ENCODE data around the gene PITPNM3. TPM values are rescaled to one million over a fixed set of nuclear protein-coding genes. Genes with fewer than 3 reads are reported as not detected.

Gene PITPNM3
- polyA plus RNA-seq, 1 donor from 2014 or later: 3.0 TPM

GRCh38 chr17:6510321-6510977, 45.9 kb downstream of the PITPNM3 start:
- H4K20me1 ChIP-seq (ENCODE audit: insufficient read depth): no peaks in the 10 kb centered on the region
- no peak overlapping the region for H3K4me2 ChIP-seq (ENCODE audit: low read length)
- no peaks in the 10 kb centered on the region for H3K79me2 ChIP-seq (replicated peaks; ENCODE audit: insufficient read depth, low read length)
- H3K9ac ChIP-seq (ENCODE audit: low read length): no peak overlapping the region
- no peak overlapping the region for H2AFZ ChIP-seq (ENCODE audit: low read depth, low read length)
- no peak overlapping the region for H3K4me3 ChIP-seq (ENCODE audit: low read length)
- no peaks in the 10 kb centered on the region for H3K27me3 ChIP-seq (ENCODE audit: insufficient read depth, low read depth, low read length)
- no peaks in the 10 kb centered on the region for H3K36me3 ChIP-seq (ENCODE audit: insufficient read depth, low read length)
- TF ChIP-seq RAD21 (conservative IDR thresholded peaks at IDR 0.05) (no peak), SMC3 (conservative IDR thresholded peaks at IDR 0.05; ENCODE audit: poor library complexity) (no peak), TAF1 (IDR thresholded peaks at IDR 0.05; ENCODE audit: low read depth) (no peak), POLR2AphosphoS5 (IDR thresholded peaks at IDR 0.05) (no peak), CTCF (IDR thresholded peaks at IDR 0.05; ENCODE audit: poor library complexity, severe bottlenecking) (no peak), EP300 (conservative IDR thresholded peaks at IDR 0.05; ENCODE audit: poor library complexity, severe bottlenecking) (no peak), REST (IDR thresholded peaks at IDR 0.05; ENCODE audit: borderline replicate concordance) (no peak), MXI1 (conservative IDR thresholded peaks at IDR 0.05; ENCODE audit: poor library complexity, severe bottlenecking) (no peak), EZH2 (IDR thresholded peaks at IDR 0.05; ENCODE audit: borderline replicate concordance, insufficient read depth, low read length, poor library complexity, severe bottlenecking) (no peak)
- H3K9me3 ChIP-seq (ENCODE audit: low read length): no peaks in the 10 kb centered on the region
- no peaks in the 10 kb centered on the region for H3K9me2 ChIP-seq (ENCODE audit: insufficient read depth, low read length)
- no peak overlapping the region for H3K27ac ChIP-seq (ENCODE audit: low read length)
- H3F3A ChIP-seq (ENCODE audit: insufficient read depth, low read length, poor library complexity, severe bottlenecking): no peaks in the 10 kb centered on the region

- Histone ChIP-seq H3K79me2 (replicated peaks; ENCODE audit: insufficient read depth, low read length) (no peaks in the 10 kb centered on the region), H3F3A (ENCODE audit: insufficient read depth, low read length, poor library complexity, severe bottlenecking) (no peaks in the 10 kb centered on the region), H3K9ac (ENCODE audit: low read length) (no peak overlapping the region), H3K4me2 (ENCODE audit: low read length) (no peak overlapping the region), H3K36me3 (ENCODE audit: insufficient read depth, low read length) (no peaks in the 10 kb centered on the region), H3K27ac (ENCODE audit: low read length) (no peak overlapping the region), H3K27me3 (ENCODE audit: insufficient read depth, low read depth, low read length) (no peaks in the 10 kb centered on the region), H3K4me3 (ENCODE audit: low read length) (no peak overlapping the region), H3K9me2 (ENCODE audit: insufficient read depth, low read length) (no peaks in the 10 kb centered on the region), H3K9me3 (ENCODE audit: low read length) (no peaks in the 10 kb centered on the region), H2AFZ (ENCODE audit: low read depth, low read length) (no peak overlapping the region), H4K20me1 (ENCODE audit: insufficient read depth) (no peaks in the 10 kb centered on the region)
- no peak for TF ChIP-seq POLR2AphosphoS5 (IDR thresholded peaks at IDR 0.05)
- TF ChIP-seq CTCF (IDR thresholded peaks at IDR 0.05; ENCODE audit: poor library complexity, severe bottlenecking): no peak
- TF ChIP-seq REST (IDR thresholded peaks at IDR 0.05; ENCODE audit: borderline replicate concordance): no peak
These were observed 46.4 kb downstream of the PITPNM3 start for GRCh38 chr17:6509921-6510320.
